ENCODE measurements around the gene SGIP1. TPM values are rescaled to one million over a fixed set of nuclear protein-coding genes. Genes with fewer than 3 reads are reported as not detected.

SGIP1 gene
- polyA plus RNA-seq, 1 of the 3 experiments (the other 2 are of a cell fraction) = 15.5 TPM

DNA sequence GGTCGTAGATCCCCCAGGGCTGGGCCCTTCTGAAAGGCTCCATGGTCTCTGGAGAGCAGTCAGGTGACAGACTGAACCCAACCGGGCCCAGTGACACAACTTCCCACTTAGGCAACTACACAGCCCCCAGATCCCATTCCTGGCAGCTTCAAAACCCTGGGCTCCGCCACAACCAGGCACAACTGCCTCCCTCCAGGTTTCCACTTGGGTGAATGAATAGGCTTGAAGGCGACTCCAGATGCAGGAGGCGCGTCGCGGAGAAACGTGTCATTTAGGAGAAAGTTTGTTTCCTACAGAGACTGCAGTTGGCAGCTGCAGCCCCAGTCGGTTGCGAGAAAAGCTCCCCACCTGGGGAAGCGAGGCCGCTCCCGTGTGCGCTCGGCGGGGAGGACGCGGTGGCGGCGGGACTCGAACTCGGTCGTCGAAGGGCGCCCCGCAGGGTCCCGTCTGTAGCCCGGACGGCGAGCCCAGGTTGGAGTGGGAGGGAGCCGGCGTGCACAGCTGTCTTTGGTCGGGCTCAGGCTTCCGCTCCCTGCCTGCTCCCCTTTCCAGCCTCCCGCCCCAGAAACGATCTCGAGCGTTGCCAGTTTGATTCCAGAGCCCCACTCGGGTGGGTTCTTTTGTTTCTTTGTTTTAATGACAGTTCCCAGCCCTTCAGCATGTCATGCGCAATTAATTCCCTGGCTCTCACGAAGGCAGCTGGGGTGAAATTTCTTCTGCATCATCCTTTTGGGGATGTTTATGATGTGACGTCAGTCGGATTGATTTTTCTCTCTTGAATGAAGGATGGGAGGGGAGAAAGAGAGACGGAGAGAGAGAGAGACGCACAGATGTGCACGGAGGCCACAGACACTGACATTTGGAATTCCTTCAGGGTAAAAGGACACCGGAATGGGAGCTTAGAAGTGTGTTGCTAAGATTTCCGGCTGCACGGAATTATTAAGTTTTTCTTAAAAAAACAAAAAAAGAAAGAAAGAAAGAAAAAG lies 862 bp upstream of the SGIP1 start:
- Histone ChIP-seq H4K20me1 (ENCODE audit: insufficient read depth) (no peaks in the 10 kb centered on the region), H3K9ac (peak overlapping the region; percentile 67), H3K9me3 (no peaks in the 10 kb centered on the region), H3K27ac (ENCODE audit: low read depth in 2 of 2, low read length in 1 of 2) (peak overlapping the region; percentile 60 to 86), H3K4me3 (ENCODE audit: low read depth in 2 of 2, low read length in 1 of 2) (peak overlapping the region; percentile 75 to 88), H2AFZ (ENCODE audit: low read depth) (peak overlapping the region; percentile 94), H3K9me2 (no peaks in the 10 kb centered on the region), H3K36me3 (replicated peaks in 1 of 2; ENCODE audit: control insufficient read depth in 1 of 2, insufficient read depth in 2 of 2, low read length in 1 of 2) (peaks cover 0 to 4% of the 10 kb centered on the region in 2 experiments), H3K79me2 (ENCODE audit: insufficient read depth) (peaks cover 40% of the 10 kb centered on the region), H3K4me2 (peak overlapping the region; percentile 93), H3F3A (replicated peaks; ENCODE audit: insufficient read depth) (peaks cover 5% of the 10 kb centered on the region), H3K4me1 (ENCODE audit: control insufficient read depth in 1 of 2, insufficient read depth in 2 of 2, low read depth in 1 of 2, low read length in 1 of 2) (peaks cover 3 to 13% of the 10 kb centered on the region in 2 experiments; a peak in 2 of 4 replicates), H3K27me3 (ENCODE audit: insufficient read depth) (no peaks in the 10 kb centered on the region)
- peak; percentile 53 for DNase-seq
- 70% methylated on average over 48 of the region's 50 CpGs for WGBS (ENCODE audit: low lambda C conversion rate)
- POLR2A ChIA-PET = interaction anchor here (1.0 to 1.4 kb wide), 2 partner anchors 10 to 38 kb away, joined by 3 to 4 read pairs; no protein-coding TSS in a partner anchor
- CTCF ChIA-PET = interaction anchor here (1.1 to 1.9 kb wide), 6 partner anchors 15 to 279 kb away, joined by 3 to 10 read pairs (median 4); no protein-coding TSS in a partner anchor
- no peak for TF ChIP-seq RXRA (IDR thresholded peaks at IDR 0.05; ENCODE audit: borderline replicate concordance, low read depth)
- TF ChIP-seq FOXM1 (IDR thresholded peaks at IDR 0.05; ENCODE audit: low read depth) = no peak
- TF ChIP-seq RFX5 (IDR thresholded peaks at IDR 0.05; ENCODE audit: low read length) = no peak
- TF ChIP-seq, protein P1, sequence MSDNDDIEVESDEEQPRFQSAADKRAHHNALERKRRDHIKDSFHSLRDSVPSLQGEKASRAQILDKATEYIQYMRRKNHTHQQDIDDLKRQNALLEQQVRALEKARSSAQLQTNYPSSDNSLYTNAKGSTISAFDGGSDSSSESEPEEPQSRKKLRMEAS (IDR thresholded peaks at IDR 0.05; ENCODE audit: low read depth) = no peak

DNA sequence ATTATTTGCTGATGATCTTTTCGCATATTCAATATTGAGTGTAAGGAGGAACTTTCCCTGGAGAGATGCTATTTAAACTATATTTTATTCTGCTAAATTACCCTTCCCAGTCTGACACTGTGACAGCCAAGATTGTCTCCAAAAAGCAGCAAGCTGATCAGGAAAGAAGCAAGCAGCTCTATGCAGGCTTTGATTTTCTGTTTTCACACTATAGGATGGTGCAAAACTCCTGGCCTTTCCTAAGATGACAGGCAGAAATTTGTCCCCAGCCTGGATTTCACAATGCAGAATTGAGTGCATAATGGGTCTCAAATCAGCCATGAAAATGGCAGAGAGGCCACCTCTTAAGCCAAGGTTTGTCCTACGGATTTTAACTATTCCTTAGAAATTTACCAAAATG lies 1.1 kb downstream of the SGIP1 start:
- H3K4me3 ChIP-seq (ENCODE audit: low read depth in 2 of 2, low read length in 1 of 2) = peak overlapping the region; percentile 75 to 88
- peak overlapping the region; percentile 60 to 86 for H3K27ac ChIP-seq (ENCODE audit: low read depth in 2 of 2, low read length in 1 of 2)
- no peaks in the 10 kb centered on the region for H3K27me3 ChIP-seq (ENCODE audit: insufficient read depth)
- 28% methylated on average over 2 of the region's 2 CpGs for WGBS (ENCODE audit: low lambda C conversion rate)
- ChIA-PET CTCF (interaction anchor here (0.7 to 1.9 kb wide), 6 partner anchors 14 to 191 kb away, joined by 3 to 12 read pairs (median 5); no protein-coding TSS in a partner anchor), POLR2A (interaction anchor here (1.0 to 1.1 kb wide), 2 partner anchors 25 to 190 kb away, joined by 3 read pairs; no protein-coding TSS in a partner anchor)
- H3F3A ChIP-seq (replicated peaks; ENCODE audit: insufficient read depth) = peaks cover 6% of the 10 kb centered on the region
- no peak for DNase-seq
- peaks cover 0 to 4% of the 10 kb centered on the region in 2 experiments for H3K36me3 ChIP-seq (replicated peaks in 1 of 2; ENCODE audit: control insufficient read depth in 1 of 2, insufficient read depth in 2 of 2, low read length in 1 of 2)
- H3K9me3 ChIP-seq = no peaks in the 10 kb centered on the region
- H3K4me2 ChIP-seq = peak overlapping the region; percentile 93
- H3K79me2 ChIP-seq (ENCODE audit: insufficient read depth) = peaks cover 60% of the 10 kb centered on the region
- peak overlapping the region; percentile 67 for H3K9ac ChIP-seq
- no peaks in the 10 kb centered on the region for H3K9me2 ChIP-seq
- peak overlapping the region; percentile 94; the same call in 1 of the 2 replicates for H2AFZ ChIP-seq (ENCODE audit: low read depth)
- H3K4me1 ChIP-seq (ENCODE audit: control insufficient read depth in 1 of 2, insufficient read depth in 2 of 2, low read depth in 1 of 2, low read length in 1 of 2) = peaks cover 4 to 23% of the 10 kb centered on the region in 2 experiments; a peak in 3 of 4 replicates
- H4K20me1 ChIP-seq (ENCODE audit: insufficient read depth) = no peaks in the 10 kb centered on the region
- TF ChIP-seq GABPA (IDR thresholded peaks at IDR 0.05; ENCODE audit: low read depth) (no peak), TCF12 (IDR thresholded peaks at IDR 0.05) (no peak), PBX3 (IDR thresholded peaks at IDR 0.05) (no peak), MXI1 (IDR thresholded peaks at IDR 0.05; ENCODE audit: low read depth, low read length) (no peak), CHD2 (IDR thresholded peaks at IDR 0.05; ENCODE audit: low read length, partially characterized antibody) (no peak), FOSL2 (IDR thresholded peaks at IDR 0.05; ENCODE audit: borderline replicate concordance, low read depth) (no peak), ELF1 (IDR thresholded peaks at IDR 0.05) (no peak)
- TF ChIP-seq, protein P2, sequence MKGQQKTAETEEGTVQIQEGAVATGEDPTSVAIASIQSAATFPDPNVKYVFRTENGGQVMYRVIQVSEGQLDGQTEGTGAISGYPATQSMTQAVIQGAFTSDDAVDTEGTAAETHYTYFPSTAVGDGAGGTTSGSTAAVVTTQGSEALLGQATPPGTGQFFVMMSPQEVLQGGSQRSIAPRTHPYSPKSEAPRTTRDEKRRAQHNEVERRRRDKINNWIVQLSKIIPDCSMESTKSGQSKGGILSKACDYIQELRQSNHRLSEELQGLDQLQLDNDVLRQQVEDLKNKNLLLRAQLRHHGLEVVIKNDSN (IDR thresholded peaks at IDR 0.05; ENCODE audit: borderline replicate concordance, low read depth) = no peak
- TF ChIP-seq, protein P3, sequence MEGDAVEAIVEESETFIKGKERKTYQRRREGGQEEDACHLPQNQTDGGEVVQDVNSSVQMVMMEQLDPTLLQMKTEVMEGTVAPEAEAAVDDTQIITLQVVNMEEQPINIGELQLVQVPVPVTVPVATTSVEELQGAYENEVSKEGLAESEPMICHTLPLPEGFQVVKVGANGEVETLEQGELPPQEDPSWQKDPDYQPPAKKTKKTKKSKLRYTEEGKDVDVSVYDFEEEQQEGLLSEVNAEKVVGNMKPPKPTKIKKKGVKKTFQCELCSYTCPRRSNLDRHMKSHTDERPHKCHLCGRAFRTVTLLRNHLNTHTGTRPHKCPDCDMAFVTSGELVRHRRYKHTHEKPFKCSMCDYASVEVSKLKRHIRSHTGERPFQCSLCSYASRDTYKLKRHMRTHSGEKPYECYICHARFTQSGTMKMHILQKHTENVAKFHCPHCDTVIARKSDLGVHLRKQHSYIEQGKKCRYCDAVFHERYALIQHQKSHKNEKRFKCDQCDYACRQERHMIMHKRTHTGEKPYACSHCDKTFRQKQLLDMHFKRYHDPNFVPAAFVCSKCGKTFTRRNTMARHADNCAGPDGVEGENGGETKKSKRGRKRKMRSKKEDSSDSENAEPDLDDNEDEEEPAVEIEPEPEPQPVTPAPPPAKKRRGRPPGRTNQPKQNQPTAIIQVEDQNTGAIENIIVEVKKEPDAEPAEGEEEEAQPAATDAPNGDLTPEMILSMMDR (IDR thresholded peaks at IDR 0.05) = no peak

Measured in SK-N-SH (cell line).